GM13976 (cell line): ENCODE results near the gene C2CD4B.

ENCODE experiments used
- DNase-seq: peaks from one replicate; pipeline ENCODE4 v3.0.0; 2012; ENCODE audit warnings: low spot score
- CTCF ChIP-seq: IDR thresholded peaks from 2 replicates; pipeline ENCODE4 v1.5.1; 2012; ENCODE audit warnings: borderline replicate concordance, mild to moderate bottlenecking; ENCODE audit not compliant: insufficient read depth; ENCODE audit errors: extremely low read depth, missing control alignments, control extremely low read depth
- in situ Hi-C: fragments of 300-500 bp; cut with MboI; formaldehyde crosslinking; loops from one replicate; pipeline ENCODE4 v1.12.0; 2022; ENCODE audit warnings: low sequenced_read_pairs, mixed read lengths, inconsistent platforms; ENCODE audit not compliant: unreplicated experiment

C2CD4B gene

DNA sequence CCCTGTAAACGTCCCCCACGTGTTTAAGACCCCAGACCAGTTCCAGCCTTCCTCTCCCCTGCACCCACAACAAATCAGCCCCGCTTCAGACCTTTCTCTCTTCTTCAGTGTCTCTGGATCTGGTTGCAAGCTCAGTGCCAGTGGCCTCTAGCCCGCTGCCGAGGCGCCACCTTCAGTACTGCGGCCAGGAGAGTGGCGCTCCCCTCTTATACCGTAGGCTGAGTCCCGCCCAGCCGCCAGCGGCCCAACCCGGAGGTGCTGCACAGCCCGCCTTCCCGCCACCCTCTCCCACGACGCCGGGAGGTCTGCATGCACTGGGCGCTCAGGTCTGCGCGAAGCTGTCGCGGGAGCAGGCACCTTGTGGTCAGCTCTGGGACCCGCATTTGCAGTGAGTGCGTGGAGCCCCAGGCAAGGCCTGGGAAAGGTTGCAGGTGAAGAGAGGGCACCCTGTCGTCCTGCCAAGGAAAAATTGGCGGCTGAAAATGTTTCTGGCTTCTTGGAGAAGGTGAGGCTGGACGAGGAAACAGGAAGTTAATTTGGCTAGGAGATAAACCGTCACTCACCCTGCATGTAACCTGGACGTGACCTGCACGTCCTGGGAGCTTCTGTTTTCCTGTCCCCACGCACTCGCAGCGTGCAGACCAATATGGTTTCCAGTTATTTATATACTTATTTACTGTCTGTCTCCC, at the start of gene C2CD4B:
TSS of gene C2CD4B (minus strand) at position 182 of the 689 bp plus-strand sequence. CDS start 301 bp downstream, outside the sequence.
- no peak for TF ChIP-seq CTCF
- in situ Hi-C loops: no loop called here
- DNase-seq: peak; percentile 18

DNA sequence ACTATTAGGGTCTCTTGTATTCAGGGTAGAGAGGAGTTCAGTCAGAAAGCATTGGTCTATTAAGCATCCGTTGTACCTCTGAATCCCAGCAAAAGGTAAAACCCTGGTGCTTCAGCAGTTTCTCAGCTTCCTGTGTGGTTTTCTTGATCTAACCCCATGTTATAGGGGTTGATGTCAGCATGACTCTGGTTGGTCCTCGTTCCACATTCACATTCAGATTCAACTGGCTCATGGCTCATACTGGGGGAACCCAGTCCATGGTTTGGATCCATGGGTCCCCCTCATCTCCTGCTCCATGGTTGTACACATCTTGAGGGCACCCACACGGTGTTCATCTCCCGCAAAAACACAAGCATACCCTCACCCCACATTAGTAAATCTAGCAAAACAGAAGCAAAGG, 47.7 kb upstream of the C2CD4B start:
- no peak for TF ChIP-seq CTCF
- DNase-seq: no peak
- in situ Hi-C loops: no loop called here

- no peak for TF ChIP-seq CTCF
- DNase-seq: no peak
- in situ Hi-C loops: no loop called here
Measured at GRCh38 chr15:62211348-62211747, 46.3 kb upstream of the C2CD4B start.

- no peak for DNase-seq
- no peak for TF ChIP-seq CTCF
- in situ Hi-C loops: no loop called here
Measured at GRCh38 chr15:62209821-62210220, 44.7 kb upstream of the C2CD4B start.

DNA sequence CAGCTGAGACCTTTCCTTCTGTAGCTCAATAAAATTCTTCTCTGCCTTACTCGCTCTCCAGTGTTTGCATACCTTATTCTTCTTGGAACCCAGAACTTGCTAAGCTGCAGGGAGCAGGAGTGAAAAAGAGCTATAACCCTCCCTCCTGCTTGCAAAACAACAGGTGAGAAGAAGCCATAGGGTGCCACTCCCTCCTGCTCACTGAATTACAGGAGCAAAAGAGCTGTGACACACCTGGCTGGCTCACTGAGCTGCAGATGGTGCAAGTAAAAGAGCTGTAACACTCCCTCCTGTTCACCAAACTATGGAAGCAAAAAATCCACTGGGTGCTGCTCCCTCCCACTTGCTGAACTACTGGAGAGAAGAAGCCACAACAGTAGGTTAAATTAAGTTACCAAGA, 44.2 kb upstream of the C2CD4B start:
- in situ Hi-C loops: no loop called here
- DNase-seq: no peak
- TF ChIP-seq CTCF: no peak

- in situ Hi-C loops: no loop called here
- DNase-seq: no peak
Measured at GRCh38 chr15:62208884-62209283, 43.8 kb upstream of the C2CD4B start.

More at GRCh38 chr15:62208884-62209283, 43.8 kb upstream of the C2CD4B start:
- no peak for TF ChIP-seq CTCF
